Neuronal stem cell (in vitro differentiated cells): ENCODE measurements around the gene VPS37B.
A peak's percentile ranks its signal among the peaks of the same experiment; 100 is the strongest.
"Not testable (repeated sequence)": the region's sequence is repeated elsewhere in the genome, so short reads cannot be mapped to it uniquely, and the experiment has no call there.

ENCODE experiments used
- DNase-seq: peaks from one replicate; pipeline ENCODE4 v3.0.0-alpha.2; 2013; ENCODE audit warnings: low spot score
- H2AFZ ChIP-seq: one replicate; pipeline ENCODE4 v1.6.1; 2013; ENCODE audit warnings: mild to moderate bottlenecking, low read length, inconsistent platforms
- H2AK5ac ChIP-seq: 2 replicates; pipeline ENCODE4 v1.6.1; 2013; ENCODE audit warnings: low read depth, mild to moderate bottlenecking, inconsistent platforms, low read length, moderate library complexity, mixed read lengths
- H2BK120ac ChIP-seq: 2 replicates; pipeline ENCODE4 v1.6.1; 2013; ENCODE audit warnings: low read depth, mild to moderate bottlenecking, inconsistent platforms, low read length, moderate library complexity, mixed read lengths
- H2BK12ac ChIP-seq: one replicate; pipeline ENCODE4 v1.6.1; 2013; ENCODE audit warnings: low read length, inconsistent platforms
- H2BK15ac ChIP-seq: 2 replicates; pipeline ENCODE4 v1.6.1; 2013; ENCODE audit warnings: mild to moderate bottlenecking, low read length, inconsistent platforms, mixed read lengths
- H2BK5ac ChIP-seq: one replicate; pipeline ENCODE4 v1.6.1; 2013; ENCODE audit warnings: inconsistent platforms, mild to moderate bottlenecking, low read length, moderate library complexity
- H3K14ac ChIP-seq: one replicate; pipeline ENCODE4 v1.6.1; 2013; ENCODE audit warnings: low read length, inconsistent platforms
- H3K18ac ChIP-seq: 2 replicates; pipeline ENCODE4 v1.6.1; 2013; ENCODE audit warnings: low read length, inconsistent platforms
- H3K23ac ChIP-seq: 2 replicates; pipeline ENCODE4 v1.6.1; 2013; ENCODE audit warnings: low read depth, mild to moderate bottlenecking, mixed read lengths, low read length, inconsistent platforms; ENCODE audit not compliant: poor library complexity
- H3K27ac ChIP-seq: replicated peaks from 3 replicates; pipeline ENCODE4 v1.5.1; 2013; ENCODE audit warnings: low read length, inconsistent platforms
- H3K27me3 ChIP-seq, 3 experiments: 2 replicates each; pipeline ENCODE4 v1.6.1; 2013; ENCODE audit warnings: low read length in 3 of 3, mild to moderate bottlenecking in 2 of 3, inconsistent platforms in 1 of 3, low read depth in 1 of 3, mixed read lengths in 1 of 3, moderate library complexity in 1 of 3; ENCODE audit not compliant: control insufficient read depth in 3 of 3, insufficient read depth in 3 of 3
- H3K36me3 ChIP-seq, 2 donors: replicated peaks in 1 of 2; 2 replicates each; pipeline ENCODE4 v1.6.1; 2013; ENCODE audit warnings: low read length in 2 of 2; ENCODE audit not compliant: control insufficient read depth in 2 of 2, insufficient read depth in 2 of 2
- H3K4ac ChIP-seq: 2 replicates; pipeline ENCODE4 v1.6.1; 2013; ENCODE audit warnings: inconsistent platforms, mild to moderate bottlenecking, low read length, moderate library complexity
- H3K4me1 ChIP-seq, 2 donors: 1 replicate in 1 of 2; 2 replicates in 1 of 2; pipeline ENCODE4 v1.6.1; 2013; ENCODE audit warnings: low read length in 2 of 2, low read depth in 1 of 2; ENCODE audit not compliant: control insufficient read depth in 2 of 2, insufficient read depth in 1 of 2
- H3K4me2 ChIP-seq: one replicate; pipeline ENCODE4 v1.6.1; 2013; ENCODE audit warnings: mild to moderate bottlenecking, low read length, inconsistent platforms; ENCODE audit not compliant: insufficient read depth, poor library complexity, severe bottlenecking
- H3K4me3 ChIP-seq, 2 donors: 2 replicates each; pipeline ENCODE4 v1.5.1; 2013; ENCODE audit warnings: low read length in 2 of 2, mild to moderate bottlenecking in 2 of 2, inconsistent platforms in 1 of 2, moderate library complexity in 1 of 2
- H3K79me1 ChIP-seq: one replicate; pipeline ENCODE4 v1.6.1; 2013; ENCODE audit warnings: low read depth, mild to moderate bottlenecking, inconsistent platforms, low read length, moderate library complexity
- H3K9ac ChIP-seq: one replicate; pipeline ENCODE4 v1.6.1; 2013; ENCODE audit warnings: mild to moderate bottlenecking, low read depth, low read length, inconsistent platforms; ENCODE audit not compliant: poor library complexity
- H3K9me3 ChIP-seq, 2 donors: replicated peaks in 1 of 2; 2 replicates each; pipeline versions ENCODE3 to v1.6.1; 2013; ENCODE audit warnings: low read length in 2 of 2, mild to moderate bottlenecking in 2 of 2, inconsistent platforms in 1 of 2, low read depth in 1 of 2, mixed read lengths in 1 of 2, moderate library complexity in 1 of 2; ENCODE audit not compliant: control insufficient read depth in 2 of 2, insufficient read depth in 1 of 2
- H4K8ac ChIP-seq: one replicate; pipeline ENCODE4 v1.6.1; 2013; ENCODE audit warnings: low read depth, mild to moderate bottlenecking, inconsistent platforms, low read length, moderate library complexity
- H4K91ac ChIP-seq: one replicate; pipeline ENCODE4 v1.6.1; 2013; ENCODE audit warnings: low read length, low read depth, mild to moderate bottlenecking, inconsistent platforms; ENCODE audit not compliant: poor library complexity
- whole genome bisulfite sequencing, 2 donors: extraction: QIAGEN DNeasy Blood & Tissue Kit; methylation state at CpG; one replicate each; pipeline ENCODE4 v1.1.7; 2013; ENCODE audit warnings: missing lambda C conversion rate in 2 of 2, mixed read lengths in 1 of 2; ENCODE audit not compliant: insufficient read length in 2 of 2, insufficient replicate concordance in 1 of 2; ENCODE audit errors: extremely low coverage in 2 of 2; 5-methylcytosine and 5-hydroxymethylcytosine counted together

VPS37B gene

GRCh38 chr12:122908915-122909314 is 13.0 kb upstream of the VPS37B start:
- no CpG with 5 or more reads among the region's 6 CpGs for WGBS, 2 donors

GRCh38 chr12:122905258-122905657 is 9.3 kb upstream of the VPS37B start:
- not testable (repeated sequence) for H3K14ac ChIP-seq, H2BK15ac ChIP-seq, H3K23ac ChIP-seq, DNase-seq, H3K9me3 ChIP-seq, H2BK5ac ChIP-seq, H3K9ac ChIP-seq, H3K4me3 ChIP-seq, H2BK120ac ChIP-seq, H3K4me2 ChIP-seq, H2AK5ac ChIP-seq, H3K4me1 ChIP-seq, H3K36me3 ChIP-seq, H3K79me1 ChIP-seq, H2BK12ac ChIP-seq, H3K18ac ChIP-seq, H4K91ac ChIP-seq, H4K8ac ChIP-seq, H2AFZ ChIP-seq, H3K27ac ChIP-seq, H3K27me3 ChIP-seq, H3K4ac ChIP-seq
- WGBS, 2 donors: no CpG with 5 or more reads among the region's 5 CpGs

More at GRCh38 chr12:122908915-122909314, 13.0 kb upstream of the VPS37B start:
- no peak overlapping the region for H4K91ac ChIP-seq
- no peak overlapping the region for H2AFZ ChIP-seq
- H3K4ac ChIP-seq: no peak overlapping the region
- no peak overlapping the region for H3K9ac ChIP-seq
- no peaks in the 10 kb centered on the region for H3K79me1 ChIP-seq
- DNase-seq: no peak
- H2AK5ac ChIP-seq: peak overlapping the region; percentile 37
- no peak overlapping the region for H3K4me3 ChIP-seq
- H3K27ac ChIP-seq: no peak overlapping the region
- H3K14ac ChIP-seq: no peak overlapping the region
- H2BK120ac ChIP-seq: no peak overlapping the region
- H3K27me3 ChIP-seq: no peaks in the 10 kb centered on the region
- H3K18ac ChIP-seq: no peak overlapping the region
- H2BK15ac ChIP-seq: no peak overlapping the region
- H3K23ac ChIP-seq: no peak overlapping the region
- H3K36me3 ChIP-seq: no peaks in the 10 kb centered on the region
- H3K4me1 ChIP-seq: peaks cover 6 to 8% of the 10 kb centered on the region in 2 donors
- no peak overlapping the region for H2BK12ac ChIP-seq
- H3K4me2 ChIP-seq: no peak overlapping the region
- no peak overlapping the region for H4K8ac ChIP-seq
- H3K9me3 ChIP-seq: no peaks in the 10 kb centered on the region
- no peak overlapping the region for H2BK5ac ChIP-seq

- Histone ChIP-seq H3K18ac (no peak overlapping the region), H3K23ac (no peak overlapping the region), H3K4me3 (no peak overlapping the region), H3K79me1 (no peaks in the 10 kb centered on the region), H2BK5ac (no peak overlapping the region), H2BK15ac (no peak overlapping the region), H4K91ac (no peak overlapping the region), H3K9ac (no peak overlapping the region), H3K14ac (no peak overlapping the region), H3K36me3 (no peaks in the 10 kb centered on the region), H2BK12ac (no peak overlapping the region), H3K4me2 (no peak overlapping the region), H2BK120ac (no peak overlapping the region), H4K8ac (no peak overlapping the region), H3K9me3 (no peaks in the 10 kb centered on the region), H3K4me1 (peaks cover 0 to 6% of the 10 kb centered on the region in 2 donors), H3K4ac (no peak overlapping the region), H2AK5ac (no peak overlapping the region), H3K27me3 (no peaks in the 10 kb centered on the region), H2AFZ (no peak overlapping the region), H3K27ac (no peak overlapping the region)
- DNase-seq: no peak
- no CpG with 5 or more reads among the region's 7 CpGs for WGBS, 2 donors
Observed at GRCh38 chr12:122903693-122904034, 7.7 kb upstream of the VPS37B start.

GRCh38 chr12:122902854-122903692 is 7.1 kb upstream of the VPS37B start:
- H3K4me3 ChIP-seq: no peak overlapping the region
- H3K18ac ChIP-seq: no peak overlapping the region
- H2BK120ac ChIP-seq: no peak overlapping the region
- no peak overlapping the region for H3K27ac ChIP-seq
- no peaks in the 10 kb centered on the region for H3K9me3 ChIP-seq
- H3K36me3 ChIP-seq: no peaks in the 10 kb centered on the region
- no peak overlapping the region for H2BK15ac ChIP-seq
- H3K4me1 ChIP-seq: peaks cover 0 to 10% of the 10 kb centered on the region in 2 donors
- no peak overlapping the region for H3K14ac ChIP-seq
- H2AFZ ChIP-seq: no peak overlapping the region
- H2BK12ac ChIP-seq: no peak overlapping the region
- H4K91ac ChIP-seq: no peak overlapping the region
- H4K8ac ChIP-seq: no peak overlapping the region
- no CpG with 5 or more reads among the region's 10 CpGs for WGBS, 2 donors
- H3K4me2 ChIP-seq: no peak overlapping the region
- H3K27me3 ChIP-seq: no peaks in the 10 kb centered on the region
- H3K23ac ChIP-seq: no peak overlapping the region
- no peak overlapping the region for H3K4ac ChIP-seq
- H3K9ac ChIP-seq: no peak overlapping the region
- H2BK5ac ChIP-seq: no peak overlapping the region
- DNase-seq: no peak
- no peaks in the 10 kb centered on the region for H3K79me1 ChIP-seq
- H2AK5ac ChIP-seq: no peak overlapping the region
